ENCODE results near the gene TARS1.

DNA sequence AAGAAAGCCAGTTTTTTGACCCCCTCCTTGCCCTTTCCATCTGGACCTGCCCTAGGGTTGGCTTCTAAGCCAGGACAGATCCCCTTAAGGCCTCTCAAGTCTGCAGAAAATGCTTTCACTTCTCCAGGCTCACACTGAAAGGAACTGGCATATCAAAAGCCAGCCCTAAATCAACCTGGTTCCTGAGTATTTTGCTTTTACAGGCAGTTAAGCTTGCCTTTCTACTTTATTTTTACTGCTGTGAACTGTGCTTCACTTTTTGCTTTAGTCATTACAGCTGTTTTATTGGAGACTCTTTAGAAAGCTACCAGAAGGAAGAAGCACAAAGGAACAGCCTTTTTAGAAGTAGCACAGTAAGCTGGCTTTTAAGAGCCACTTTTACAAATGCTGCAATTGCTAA lies 5.0 kb downstream of the TARS1 start:
- TF ChIP-seq, protein P1, sequence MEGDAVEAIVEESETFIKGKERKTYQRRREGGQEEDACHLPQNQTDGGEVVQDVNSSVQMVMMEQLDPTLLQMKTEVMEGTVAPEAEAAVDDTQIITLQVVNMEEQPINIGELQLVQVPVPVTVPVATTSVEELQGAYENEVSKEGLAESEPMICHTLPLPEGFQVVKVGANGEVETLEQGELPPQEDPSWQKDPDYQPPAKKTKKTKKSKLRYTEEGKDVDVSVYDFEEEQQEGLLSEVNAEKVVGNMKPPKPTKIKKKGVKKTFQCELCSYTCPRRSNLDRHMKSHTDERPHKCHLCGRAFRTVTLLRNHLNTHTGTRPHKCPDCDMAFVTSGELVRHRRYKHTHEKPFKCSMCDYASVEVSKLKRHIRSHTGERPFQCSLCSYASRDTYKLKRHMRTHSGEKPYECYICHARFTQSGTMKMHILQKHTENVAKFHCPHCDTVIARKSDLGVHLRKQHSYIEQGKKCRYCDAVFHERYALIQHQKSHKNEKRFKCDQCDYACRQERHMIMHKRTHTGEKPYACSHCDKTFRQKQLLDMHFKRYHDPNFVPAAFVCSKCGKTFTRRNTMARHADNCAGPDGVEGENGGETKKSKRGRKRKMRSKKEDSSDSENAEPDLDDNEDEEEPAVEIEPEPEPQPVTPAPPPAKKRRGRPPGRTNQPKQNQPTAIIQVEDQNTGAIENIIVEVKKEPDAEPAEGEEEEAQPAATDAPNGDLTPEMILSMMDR (IDR thresholded peaks at IDR 0.05): no peak
- TF ChIP-seq POLR2AphosphoS5 (IDR thresholded peaks at IDR 0.05) (no peak), POLR2A (IDR thresholded peaks at IDR 0.05) (no peak)

Measured in suprapubic skin (tissue), 4 donors.